ENCODE data around the gene ITCH. TPM values are rescaled to one million over a fixed set of nuclear protein-coding genes. Genes with fewer than 3 reads are reported as not detected.
A peak's percentile ranks its signal among the peaks of the same experiment; 100 is the strongest.
"Not testable (repeated sequence)": the region's sequence is repeated elsewhere in the genome, so short reads cannot be mapped to it uniquely, and the experiment has no call there.

ITCH gene
- polyA plus RNA-seq, 10 donors = 23.5 to 32.3 (median 27.7) TPM

- no peak for DNase-seq
Measured at GRCh38 chr20:34377072-34377847, 14.2 kb downstream of the ITCH start.

DNA sequence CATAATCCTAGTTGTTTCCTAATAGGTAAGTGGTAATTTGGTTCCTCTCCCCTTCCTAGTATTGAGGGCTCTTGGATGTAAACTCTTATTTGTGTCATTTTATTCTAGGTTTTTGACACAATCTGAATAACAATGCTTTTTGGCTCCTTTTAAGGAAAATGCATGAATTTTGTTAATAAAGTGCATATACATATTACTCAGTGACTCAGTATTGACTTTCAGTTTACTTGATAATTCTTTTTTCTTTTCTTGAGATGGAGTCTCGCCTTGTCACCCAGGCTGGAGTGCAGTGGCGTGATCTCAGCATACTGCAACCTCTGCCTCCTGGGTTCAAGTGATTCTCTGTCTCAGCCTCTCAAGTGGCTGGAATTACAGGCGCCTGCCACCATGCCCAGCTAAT is 19.1 kb downstream of the ITCH start:
- DNase-seq = no peak

- DNase-seq = not testable (repeated sequence)
Measured at GRCh38 chr20:34382877-34383455, 19.9 kb downstream of the ITCH start.

DNA sequence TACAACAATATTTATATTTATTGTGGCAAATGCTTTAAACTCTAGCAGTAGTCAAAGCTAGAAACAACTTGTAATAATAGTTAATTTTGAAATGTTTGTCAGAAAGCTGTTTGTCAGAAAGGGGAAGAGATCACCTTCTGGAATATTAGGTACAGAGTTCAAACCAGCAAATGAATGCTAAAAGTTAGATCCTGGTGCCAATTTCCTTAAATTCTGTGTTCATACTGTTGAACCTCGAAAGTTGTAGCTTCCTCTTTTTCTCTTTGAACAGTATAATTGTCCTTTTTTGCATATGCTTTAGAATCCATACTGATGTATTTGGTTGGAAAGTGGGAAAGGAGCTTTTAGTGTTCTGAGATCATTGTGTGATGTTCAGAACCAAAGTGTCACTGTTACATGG is 22.4 kb downstream of the ITCH start:
- DNase-seq = no peak

- no peak for DNase-seq
Measured at GRCh38 chr20:34388000-34388399, 24.9 kb downstream of the ITCH start.

DNA sequence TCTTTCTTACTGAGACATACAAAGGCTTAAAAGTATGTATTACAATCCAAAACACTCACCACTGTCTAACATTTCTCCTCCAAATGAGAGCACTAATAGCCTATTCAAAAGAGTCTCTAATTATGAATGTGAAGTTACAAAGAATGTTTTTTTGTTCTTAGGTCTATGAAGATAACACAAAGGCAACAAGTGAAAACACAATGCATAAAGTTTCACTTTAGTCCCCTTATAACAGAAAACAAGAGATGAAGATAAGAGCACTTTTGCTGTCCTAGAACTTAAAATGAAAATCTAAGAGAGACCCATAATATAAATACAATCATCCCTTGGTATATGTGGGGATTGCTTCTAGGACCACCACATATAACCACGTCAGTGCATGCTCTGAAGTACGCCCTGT is 25.6 kb downstream of the ITCH start:
- DNase-seq = no peak

GRCh38 chr20:34389206-34389953 is 26.3 kb downstream of the ITCH start:
- DNase-seq = peak in 1 of 3 donors; percentile 19

- DNase-seq = no peak
Measured at GRCh38 chr20:34389954-34390555, 27.0 kb downstream of the ITCH start.

- DNase-seq = no peak
Measured at GRCh38 chr20:34396408-34396807, 33.3 kb downstream of the ITCH start.

DNA sequence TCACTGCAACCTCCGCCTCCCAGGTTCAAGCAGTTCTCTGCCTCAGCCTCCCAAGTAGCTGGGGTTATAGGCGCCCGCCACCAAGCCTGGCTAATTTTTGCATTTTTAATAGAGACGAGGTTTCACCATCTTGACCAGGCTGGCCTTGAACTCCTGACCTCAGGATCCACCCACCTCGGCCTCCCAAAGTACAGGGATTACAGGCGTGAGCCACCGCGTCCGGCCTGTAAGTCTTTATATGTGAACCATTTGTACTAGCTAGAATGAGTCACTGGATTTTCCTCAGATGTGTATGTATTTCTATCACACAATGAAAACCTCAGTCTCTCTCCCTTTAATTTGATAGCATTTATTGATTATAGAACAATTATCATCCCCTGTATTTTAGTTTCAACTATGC is 34.0 kb downstream of the ITCH start:
- DNase-seq = no peak

DNA sequence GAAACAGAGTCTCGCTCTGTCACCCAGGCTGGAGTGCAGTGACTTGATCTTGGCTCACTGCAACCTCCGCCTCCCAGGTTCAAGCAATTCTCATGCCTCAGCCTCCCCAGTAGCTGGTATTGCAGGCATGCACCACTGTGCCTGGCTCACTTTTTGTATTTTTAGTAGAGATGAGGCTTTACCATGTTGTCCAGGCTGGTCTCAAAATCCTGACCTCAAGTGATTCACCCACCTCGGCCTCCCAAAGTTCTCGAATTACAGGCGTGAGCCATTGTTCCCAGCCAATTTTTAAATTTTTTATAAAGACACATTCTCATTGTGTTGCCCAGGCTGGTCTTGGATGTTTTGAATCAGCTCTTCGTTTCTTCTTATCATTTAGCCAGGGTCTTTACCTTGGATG is 37.7 kb downstream of the ITCH start:
- peak in 1 of 3 donors; percentile 7 for DNase-seq

DNA sequence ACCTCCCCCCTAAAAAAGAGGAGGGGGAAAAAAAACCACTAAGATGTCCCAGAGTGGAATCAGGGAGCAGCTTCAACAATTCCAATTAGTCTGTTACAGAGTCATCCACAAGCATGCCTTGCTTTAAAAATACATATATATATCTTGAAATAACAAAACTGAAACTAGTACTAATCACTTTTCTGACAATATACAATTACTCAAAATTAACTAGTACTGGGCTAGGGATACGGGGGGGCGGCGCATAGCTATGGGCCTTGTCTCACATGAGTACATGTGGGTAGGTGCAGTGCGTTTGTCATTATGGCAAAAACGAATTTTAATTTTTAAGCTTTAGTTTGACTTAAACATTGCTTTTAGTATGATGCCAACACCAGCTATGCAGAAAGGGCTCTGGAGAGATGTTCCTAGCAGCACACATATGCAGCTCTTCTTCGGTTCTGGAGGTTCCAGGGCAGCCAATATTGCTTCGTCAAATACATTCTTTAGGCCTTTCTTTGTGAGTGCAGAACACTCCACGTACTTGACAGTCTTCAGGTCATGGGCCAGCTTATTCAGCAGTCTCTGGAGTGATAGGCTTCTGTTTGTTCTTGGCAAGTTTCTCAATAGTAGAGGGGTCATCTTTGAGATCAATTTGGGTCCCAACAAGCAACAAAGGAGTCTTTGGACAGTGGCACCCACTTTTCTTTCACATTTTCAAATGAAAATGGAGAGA is 38.8 kb downstream of the ITCH start:
- DNase-seq = no peak

DNA sequence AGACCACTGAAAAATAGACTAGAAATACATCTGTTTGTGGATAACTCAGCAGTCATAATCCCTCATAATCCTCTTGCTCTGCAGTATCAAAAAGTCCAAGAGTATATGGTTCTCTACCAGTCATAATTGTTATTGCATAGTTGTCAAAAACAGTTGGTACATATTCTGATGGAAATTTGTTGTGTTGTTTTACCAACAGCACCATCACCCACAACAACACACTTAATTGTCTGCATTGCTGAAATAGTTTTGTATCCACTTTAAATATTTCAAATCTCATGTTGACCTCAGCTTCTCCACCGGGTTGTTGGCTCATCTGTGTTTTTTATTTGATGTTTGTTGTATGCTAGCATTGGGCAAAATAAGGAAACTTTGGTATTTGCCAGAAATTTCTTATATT is 39.4 kb downstream of the ITCH start:
- no peak for DNase-seq

DNA sequence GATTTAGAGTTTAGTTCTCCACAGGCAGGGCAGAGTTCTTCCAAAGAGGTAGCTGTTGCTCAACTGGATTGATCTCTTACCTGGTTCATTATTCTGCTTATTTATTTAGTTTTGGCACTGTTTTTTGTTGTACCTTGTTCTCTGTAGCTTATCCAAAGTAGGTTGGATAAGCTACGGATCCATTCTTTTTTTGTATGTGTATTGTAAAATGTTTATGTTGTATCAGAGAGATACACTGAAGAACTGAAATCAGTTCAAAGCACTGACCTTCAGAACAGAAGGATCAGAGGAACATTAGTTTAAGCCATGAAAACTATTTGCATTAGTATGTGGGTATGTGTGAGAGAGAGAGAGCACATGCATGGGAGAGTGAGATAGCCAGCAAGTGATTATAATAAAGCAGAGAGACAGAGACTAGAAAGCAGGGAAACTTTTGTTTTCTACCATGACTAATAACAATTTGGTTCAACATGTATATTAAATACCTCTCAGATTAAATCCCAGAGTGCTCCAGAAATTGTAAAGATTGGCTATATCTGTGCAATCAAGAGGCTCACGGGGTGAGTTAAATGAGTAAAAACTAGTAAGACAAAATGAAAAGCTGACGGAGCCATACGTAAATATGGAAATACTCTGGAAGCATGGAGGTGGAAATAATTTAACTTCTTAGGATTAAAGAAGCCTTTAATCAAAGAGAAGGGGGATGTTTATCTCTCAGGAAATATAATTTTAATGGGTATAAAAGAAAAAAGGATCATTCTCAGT is 40.2 kb downstream of the ITCH start:
- DNase-seq = no peak

DNA sequence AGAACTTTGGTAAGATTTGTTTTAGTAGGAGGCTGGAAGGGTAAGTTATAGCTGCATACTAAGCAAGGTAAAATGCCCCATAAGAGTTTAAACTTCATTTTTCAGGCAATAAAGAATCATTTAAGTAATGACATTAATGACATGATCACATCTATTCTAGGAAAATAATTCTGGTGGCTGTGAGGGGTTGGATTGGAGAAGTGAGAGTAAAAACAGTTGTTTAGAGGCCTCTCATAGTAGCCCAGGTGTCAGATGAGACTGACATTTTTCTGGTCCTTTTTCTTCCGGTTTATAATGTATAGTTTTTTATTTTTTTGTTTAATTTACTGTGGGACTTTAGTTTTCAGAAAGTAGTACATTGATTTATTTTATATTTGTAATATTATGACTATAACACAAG is 40.8 kb downstream of the ITCH start:
- DNase-seq = no peak

GRCh38 chr20:34404803-34405202 is 41.7 kb downstream of the ITCH start:
- DNase-seq = no peak

DNA sequence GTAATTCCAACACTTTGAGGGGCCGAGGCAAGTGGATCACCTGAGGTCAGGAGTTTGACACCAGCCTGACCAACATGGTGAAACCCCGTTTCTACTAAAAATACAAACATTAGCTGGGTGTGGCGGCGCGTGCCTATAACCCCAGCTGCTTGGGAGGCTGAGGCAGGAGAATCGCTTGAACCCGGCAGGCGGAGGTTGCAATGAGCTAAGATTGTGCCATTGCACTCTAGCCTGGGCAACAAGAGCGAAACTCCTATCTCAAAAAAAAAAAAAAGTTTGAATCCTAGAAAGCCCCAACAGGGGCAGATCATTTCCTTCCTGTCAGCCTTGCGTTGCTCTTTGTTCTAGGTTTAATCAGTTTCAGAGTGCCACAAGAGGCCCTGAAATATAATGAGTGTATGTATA is 42.2 kb downstream of the ITCH start:
- DNase-seq = not testable (repeated sequence)

DNA sequence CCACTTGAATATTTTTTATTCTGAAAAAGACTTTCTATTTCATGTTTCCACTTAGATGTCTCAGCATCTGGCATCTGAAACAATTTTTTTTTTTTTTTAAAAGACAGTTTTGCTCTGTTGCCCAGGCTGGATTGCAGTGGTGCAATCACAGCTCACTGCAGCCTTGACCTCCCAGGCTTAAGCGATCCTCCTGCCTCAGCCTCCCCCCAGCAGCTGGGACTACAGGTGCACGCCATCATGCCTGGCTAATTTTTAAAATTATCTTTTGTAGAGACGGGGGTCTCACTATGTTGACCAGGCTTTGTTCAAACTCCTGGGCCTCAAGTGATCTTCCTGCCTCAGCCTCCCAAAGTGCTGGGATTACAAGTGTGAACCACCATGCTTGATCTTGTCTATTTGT is 42.9 kb downstream of the ITCH start:
- not testable (repeated sequence) for DNase-seq

DNA sequence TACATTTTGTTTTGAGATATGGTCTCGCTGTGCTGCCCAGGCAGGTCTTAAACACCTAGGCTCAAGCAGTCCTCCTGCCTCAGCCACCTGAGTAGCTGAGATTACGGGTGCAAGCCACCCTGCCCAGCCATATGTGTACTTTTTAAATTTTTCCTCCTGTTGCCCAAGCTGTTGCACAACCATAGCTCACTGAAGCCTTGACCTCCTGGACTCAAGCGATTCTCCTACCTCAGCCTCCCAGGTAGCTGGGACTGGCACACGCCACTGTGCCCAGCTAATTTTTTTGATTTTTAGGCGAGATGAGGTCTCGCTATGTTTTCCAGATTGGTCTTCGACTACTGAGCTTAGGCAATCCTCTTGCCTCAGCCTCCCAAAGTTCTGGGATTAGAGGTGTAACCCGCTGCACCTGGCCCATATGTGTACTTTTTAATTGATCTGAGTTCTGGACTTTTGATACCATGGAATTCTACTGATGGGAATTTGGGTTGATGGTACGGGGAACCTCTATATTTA is 44.9 kb downstream of the ITCH start:
- DNase-seq = no peak

- DNase-seq = peak in 1 of 3 donors; percentile 28
Measured at GRCh38 chr20:34410336-34410735, 47.3 kb downstream of the ITCH start.

DNA sequence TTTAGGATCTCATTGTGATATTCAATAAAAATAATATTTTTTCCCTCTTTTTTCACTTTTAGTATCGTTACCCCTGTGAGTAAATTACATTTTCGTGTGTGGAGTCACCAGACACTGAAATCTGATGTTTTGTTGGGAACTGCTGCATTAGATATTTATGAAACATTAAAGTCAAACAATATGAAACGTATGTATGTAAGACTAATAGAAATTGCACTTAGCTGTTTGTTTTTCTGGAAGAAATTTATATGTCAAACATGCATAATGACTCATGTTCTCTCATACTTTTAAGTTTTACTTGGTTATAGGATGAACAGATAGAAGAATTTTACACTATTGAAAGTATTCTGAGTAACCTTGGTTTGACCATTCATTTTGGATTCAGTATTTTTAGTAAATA is 49.4 kb downstream of the ITCH start:
- DNase-seq = no peak

Measured in muscle of back (tissue), 11 donors.